Neural crest cell (in vitro differentiated cells): Measurements from ENCODE around the gene SCEL. TPM values are rescaled to one million over a fixed set of nuclear protein-coding genes. Genes with fewer than 3 reads are reported as not detected.

Source experiments
- DNase-seq: peaks from one replicate; pipeline ENCODE4 v3.0.0; 2021; ENCODE audit warnings: low read depth, mixed read lengths, low spot score
- H3K27ac Mint-ChIP-seq: one replicate; pipeline ENCODE4 v1.8.0; 2021; ENCODE audit warnings: mild to moderate bottlenecking, mixed read lengths; ENCODE audit not compliant: unreplicated experiment
- H3K27me3 Mint-ChIP-seq: 2 replicates; pipeline ENCODE4 v1.8.0; 2021; ENCODE audit warnings: low read depth, mild to moderate bottlenecking, mixed read lengths
- H3K36me3 Mint-ChIP-seq: 2 replicates; pipeline ENCODE4 v1.8.0; 2021; ENCODE audit warnings: low read depth, mild to moderate bottlenecking, mixed read lengths
- H3K4me1 Mint-ChIP-seq: 2 replicates; pipeline ENCODE4 v1.8.0; 2021; ENCODE audit warnings: mixed read lengths
- H3K4me3 Mint-ChIP-seq: one replicate; pipeline ENCODE4 v1.8.0; 2021; ENCODE audit warnings: mild to moderate bottlenecking, mixed read lengths
- H3K9me3 Mint-ChIP-seq: 2 replicates; pipeline ENCODE4 v1.8.0; 2021; ENCODE audit warnings: mixed read lengths
- total RNA-seq: library from RNA; stranded (reverse); gene quantifications from 2 replicates; pipeline ENCODE4 v1.2.1, GENCODE V29; 2021
- TF ChIP-seq, protein P1 (sequence below): fragments of 200-600 bp; sonication (generic); conservative IDR thresholded peaks from 2 replicates; pipeline ENCODE4 v1.5.0; 2021; ENCODE audit warnings: antibody characterized with exemption, mild to moderate bottlenecking

Gene SCEL
- total RNA-seq, 1 donor from 2014 or later: not detected

DNA sequence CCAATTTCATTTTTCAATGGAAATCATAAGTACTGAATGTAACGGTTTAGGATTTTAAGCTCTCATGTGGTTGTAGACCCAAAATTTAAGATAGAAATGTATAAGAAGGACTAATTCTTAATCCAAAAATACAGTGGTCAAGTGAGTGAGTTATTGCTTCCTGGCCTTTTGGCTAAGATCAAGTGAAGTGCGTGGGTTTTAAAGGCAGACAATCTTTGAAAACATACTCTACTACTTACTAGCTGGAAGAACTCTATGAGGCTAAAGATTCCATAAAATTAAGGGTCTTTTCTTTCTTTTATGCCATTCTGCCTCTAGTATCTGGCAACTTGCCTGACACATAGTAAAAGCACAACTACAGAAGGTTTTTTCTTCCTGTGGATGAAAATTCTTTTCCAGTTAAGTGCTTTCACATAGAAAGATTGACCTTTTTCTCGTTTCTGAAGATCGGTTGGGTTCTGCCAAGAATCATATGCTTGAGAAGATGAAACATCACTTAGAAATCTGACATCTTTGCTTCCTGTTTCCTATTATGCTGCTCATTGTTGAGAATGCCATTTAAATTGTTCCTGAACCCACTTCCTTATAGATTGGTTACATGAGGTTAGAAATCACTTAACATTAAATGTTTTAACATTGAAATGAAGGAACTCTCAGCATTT, 26.4 kb upstream of the SCEL start:
- Mint-ChIP-seq H3K4me1 (no peaks in the 10 kb centered on the region), H3K4me3 (no peak overlapping the region), H3K9me3 (no peaks in the 10 kb centered on the region), H3K27me3 (no peaks in the 10 kb centered on the region), H3K36me3 (no peaks in the 10 kb centered on the region), H3K27ac (no peak overlapping the region)
- TF ChIP-seq, protein P1, sequence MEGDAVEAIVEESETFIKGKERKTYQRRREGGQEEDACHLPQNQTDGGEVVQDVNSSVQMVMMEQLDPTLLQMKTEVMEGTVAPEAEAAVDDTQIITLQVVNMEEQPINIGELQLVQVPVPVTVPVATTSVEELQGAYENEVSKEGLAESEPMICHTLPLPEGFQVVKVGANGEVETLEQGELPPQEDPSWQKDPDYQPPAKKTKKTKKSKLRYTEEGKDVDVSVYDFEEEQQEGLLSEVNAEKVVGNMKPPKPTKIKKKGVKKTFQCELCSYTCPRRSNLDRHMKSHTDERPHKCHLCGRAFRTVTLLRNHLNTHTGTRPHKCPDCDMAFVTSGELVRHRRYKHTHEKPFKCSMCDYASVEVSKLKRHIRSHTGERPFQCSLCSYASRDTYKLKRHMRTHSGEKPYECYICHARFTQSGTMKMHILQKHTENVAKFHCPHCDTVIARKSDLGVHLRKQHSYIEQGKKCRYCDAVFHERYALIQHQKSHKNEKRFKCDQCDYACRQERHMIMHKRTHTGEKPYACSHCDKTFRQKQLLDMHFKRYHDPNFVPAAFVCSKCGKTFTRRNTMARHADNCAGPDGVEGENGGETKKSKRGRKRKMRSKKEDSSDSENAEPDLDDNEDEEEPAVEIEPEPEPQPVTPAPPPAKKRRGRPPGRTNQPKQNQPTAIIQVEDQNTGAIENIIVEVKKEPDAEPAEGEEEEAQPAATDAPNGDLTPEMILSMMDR: no peak
- no peak for DNase-seq

DNA sequence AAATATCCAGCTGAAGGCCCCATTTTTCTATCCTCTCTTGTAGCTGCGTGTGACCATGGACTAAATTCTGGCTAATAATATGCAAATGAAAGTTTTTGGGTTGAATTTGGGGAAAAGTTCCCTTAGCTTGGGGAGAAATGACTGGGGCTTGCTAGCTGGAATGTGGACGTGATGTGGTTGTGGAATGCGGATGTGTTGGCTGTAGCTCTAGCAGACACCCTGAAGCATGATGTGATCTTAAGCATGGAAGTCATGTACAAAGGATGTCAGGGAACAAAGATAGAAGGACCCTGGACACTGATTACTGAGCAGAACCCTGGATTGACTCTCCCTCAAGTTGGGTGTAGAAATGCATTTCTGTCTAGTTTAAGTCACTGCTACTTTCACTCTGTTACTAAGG, 25.4 kb upstream of the SCEL start:
- Mint-ChIP-seq H3K4me1 (no peaks in the 10 kb centered on the region), H3K27ac (no peak overlapping the region), H3K27me3 (no peaks in the 10 kb centered on the region), H3K9me3 (no peaks in the 10 kb centered on the region), H3K36me3 (no peaks in the 10 kb centered on the region), H3K4me3 (no peak overlapping the region)
- no peak for DNase-seq
- TF ChIP-seq, protein P1: no peak

DNA sequence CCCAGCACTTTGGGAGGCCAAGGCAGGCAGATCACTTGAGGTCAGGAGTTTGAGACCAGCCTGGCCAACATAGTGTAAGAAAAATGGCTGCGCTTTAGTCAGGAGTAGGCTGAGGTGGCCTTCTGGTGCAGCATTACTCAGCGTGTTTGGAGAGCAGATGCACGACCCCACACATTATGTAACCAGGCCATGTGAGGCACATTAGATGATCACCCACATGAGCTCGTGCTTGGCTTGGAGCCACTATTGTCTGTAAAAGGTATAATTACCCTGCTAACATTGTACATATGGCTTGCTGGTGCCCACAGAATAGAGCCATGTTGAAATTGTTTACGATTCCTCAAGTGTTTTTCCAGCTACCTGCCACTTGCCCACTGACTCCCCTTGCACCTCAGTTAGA, 24.0 kb upstream of the SCEL start:
- no peak overlapping the region for H3K27ac Mint-ChIP-seq
- no peak for DNase-seq
- no peaks in the 10 kb centered on the region for H3K27me3 Mint-ChIP-seq
- no peak overlapping the region for H3K4me3 Mint-ChIP-seq
- no peaks in the 10 kb centered on the region for H3K36me3 Mint-ChIP-seq
- TF ChIP-seq, protein P1: no peak
- no peaks in the 10 kb centered on the region for H3K9me3 Mint-ChIP-seq
- H3K4me1 Mint-ChIP-seq: no peaks in the 10 kb centered on the region

DNA sequence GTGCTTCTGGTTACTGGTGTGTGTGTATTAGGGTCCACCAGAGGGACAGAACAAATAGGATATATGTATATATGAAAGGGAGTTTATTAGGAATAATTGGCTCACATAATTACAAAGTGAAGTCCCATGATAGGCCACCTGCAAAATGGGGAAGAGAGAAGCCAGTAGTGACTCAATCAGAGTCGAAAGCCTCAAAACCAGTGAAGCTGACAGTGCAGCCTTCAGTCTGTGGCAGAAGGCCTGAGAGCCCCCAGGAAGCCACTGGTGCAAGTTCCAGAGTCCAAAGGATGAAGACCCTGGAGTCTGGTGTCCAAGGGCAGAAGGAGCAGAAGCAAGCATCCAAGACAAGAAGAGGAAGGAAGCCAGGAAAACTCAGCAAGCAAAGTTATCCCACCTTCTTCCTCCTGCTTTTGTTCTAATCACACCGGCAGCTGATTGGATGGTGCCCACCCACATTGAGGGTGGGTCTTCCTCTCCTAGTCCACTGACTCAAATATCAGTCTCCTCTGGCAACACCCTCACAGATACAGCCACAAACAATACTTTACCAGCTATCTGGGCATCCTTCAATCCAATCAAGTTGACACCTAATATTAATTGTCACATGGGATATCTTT, 21.7 kb upstream of the SCEL start:
- Mint-ChIP-seq H3K4me1 (no peaks in the 10 kb centered on the region), H3K27ac (no peak overlapping the region), H3K4me3 (no peak overlapping the region), H3K9me3 (no peaks in the 10 kb centered on the region), H3K36me3 (no peaks in the 10 kb centered on the region), H3K27me3 (no peaks in the 10 kb centered on the region)
- DNase-seq: no peak
- TF ChIP-seq, protein P1: no peak

DNA sequence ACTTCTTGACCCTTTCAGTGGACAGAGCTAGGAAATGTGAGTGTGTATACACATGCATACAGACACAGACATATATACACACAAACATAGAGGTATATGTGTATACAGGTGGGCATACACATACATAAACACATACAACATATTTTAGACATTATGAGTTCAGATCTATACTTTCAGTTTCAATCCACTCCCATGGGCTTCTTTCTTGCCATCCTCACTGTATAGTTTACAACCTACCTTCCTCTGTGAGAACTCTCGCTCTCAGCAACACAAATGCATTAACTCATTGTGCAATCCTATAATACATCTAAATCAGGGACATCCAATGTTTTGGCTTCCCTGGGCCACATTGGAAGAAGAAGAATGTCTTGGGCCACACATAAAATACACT, 21.2 kb upstream of the SCEL start:
- H3K27ac Mint-ChIP-seq: no peak overlapping the region
- TF ChIP-seq, protein P1: no peak
- no peaks in the 10 kb centered on the region for H3K9me3 Mint-ChIP-seq
- H3K4me1 Mint-ChIP-seq: no peaks in the 10 kb centered on the region
- no peak for DNase-seq
- no peaks in the 10 kb centered on the region for H3K36me3 Mint-ChIP-seq
- no peak overlapping the region for H3K4me3 Mint-ChIP-seq
- H3K27me3 Mint-ChIP-seq: no peaks in the 10 kb centered on the region
